DMS 273 treated with DMSO at 0.1 percent for 48 hours (cell line): ENCODE data around the gene RHBDD1.
A peak's percentile ranks its signal among the peaks of the same experiment; 100 is the strongest.

Experiments
- DNase-seq: peaks from one replicate; lab custom pipeline; 2025; lab: John Stamatoyannopoulos, UW

RHBDD1 gene

GRCh38 chr2:226835796-226836547, at the start of gene RHBDD1:
RHBDD1 (plus strand) TSS chr2:226836054; CDS start chr2:226864694, 28,640 bp downstream.
- DNase-seq, result peak; percentile 77

- DNase-seq, result no peak
Observed at GRCh38 chr2:226788064-226788463, 47.8 kb upstream of the RHBDD1 start.

GRCh38 chr2:226788881-226789490, 46.9 kb upstream of the RHBDD1 start:
- no peak for DNase-seq

GRCh38 chr2:226790011-226790410, 45.8 kb upstream of the RHBDD1 start:
- no peak for DNase-seq

- DNase-seq, result no peak
Observed at GRCh38 chr2:226790431-226790830, 45.4 kb upstream of the RHBDD1 start.

GRCh38 chr2:226791056-226791486, 44.8 kb upstream of the RHBDD1 start:
- DNase-seq, result peak; percentile 58

- DNase-seq, result peak; percentile 63
Observed at GRCh38 chr2:226791487-226792081, 44.3 kb upstream of the RHBDD1 start.

GRCh38 chr2:226792155-226792881, 43.5 kb upstream of the RHBDD1 start:
- DNase-seq, result no peak

GRCh38 chr2:226793646-226794045, 42.2 kb upstream of the RHBDD1 start:
- no peak for DNase-seq

- DNase-seq, result no peak
Observed at GRCh38 chr2:226794196-226794661, 41.6 kb upstream of the RHBDD1 start.

GRCh38 chr2:226794751-226795171, 41.1 kb upstream of the RHBDD1 start:
- DNase-seq, result peak; percentile 40

GRCh38 chr2:226795281-226796011, 40.4 kb upstream of the RHBDD1 start:
- no peak for DNase-seq

GRCh38 chr2:226796012-226796839, 39.6 kb upstream of the RHBDD1 start:
- no peak for DNase-seq

GRCh38 chr2:226796840-226797288, 39.0 kb upstream of the RHBDD1 start:
- no peak for DNase-seq

GRCh38 chr2:226797289-226797988, 38.4 kb upstream of the RHBDD1 start:
- no peak for DNase-seq

GRCh38 chr2:226797989-226798421, 37.8 kb upstream of the RHBDD1 start:
- DNase-seq, result no peak

- no peak for DNase-seq
Observed at GRCh38 chr2:226798422-226799210, 37.2 kb upstream of the RHBDD1 start.

GRCh38 chr2:226799211-226799975, 36.5 kb upstream of the RHBDD1 start, which contains the start of gene IRS1:
IRS1 (minus strand) TSS chr2:226799820; CDS start chr2:226798738, 1,082 bp downstream.
- DNase-seq, result peak; percentile 50
